Activated T-helper 2 cell treated with anti-CD3 and anti-CD28 coated beads, Interferon-gamma antibody, Interleukin-2, Interleukin-4, amounts not matched to agents 10 μg/mL and 5 μg/mL and 100 μg/mL, durations not matched to agents 14 hours and 24 hours and 36 hours (primary cell): ENCODE results near the gene FKBP8. TPM values are rescaled to one million over a fixed set of nuclear protein-coding genes. Genes with fewer than 3 reads are reported as not detected.

Experiments used
- DNase-seq: peaks from one replicate; pipeline ENCODE4 v3.0.0; 2021; ENCODE audit warnings: low spot score
- H3K27ac Mint-ChIP-seq: one replicate; pipeline ENCODE4 v1.8.0; 2021; ENCODE audit warnings: mixed read lengths
- H3K27me3 Mint-ChIP-seq: one replicate; pipeline ENCODE4 v1.8.0; 2021; ENCODE audit warnings: low read depth, mixed read lengths
- H3K36me3 Mint-ChIP-seq: one replicate; pipeline ENCODE4 v1.8.0; 2021; ENCODE audit warnings: low read depth, mixed read lengths
- H3K4me1 Mint-ChIP-seq: one replicate; pipeline ENCODE4 v1.8.0; 2021; ENCODE audit warnings: low read depth, mixed read lengths
- H3K4me3 Mint-ChIP-seq: one replicate; pipeline ENCODE4 v1.8.0; 2021; ENCODE audit warnings: low read depth, mild to moderate bottlenecking, moderate library complexity, mixed read lengths
- H3K9me3 Mint-ChIP-seq: one replicate; pipeline ENCODE4 v1.8.0; 2021; ENCODE audit warnings: mixed read lengths
- intact Hi-C: fragments of 100-400 bp; cut with micrococcal nuclease; formaldehyde crosslinking; loops from one replicate; pipeline ENCODE4 v1.15.1; 2023
- total RNA-seq: library from RNA; stranded (reverse); gene quantifications from 2 replicates; pipeline ENCODE4 v1.2.3, GENCODE V29; 2022

FKBP8 gene
- total RNA-seq, 1 donor from 2014 or later = 196 TPM

DNA sequence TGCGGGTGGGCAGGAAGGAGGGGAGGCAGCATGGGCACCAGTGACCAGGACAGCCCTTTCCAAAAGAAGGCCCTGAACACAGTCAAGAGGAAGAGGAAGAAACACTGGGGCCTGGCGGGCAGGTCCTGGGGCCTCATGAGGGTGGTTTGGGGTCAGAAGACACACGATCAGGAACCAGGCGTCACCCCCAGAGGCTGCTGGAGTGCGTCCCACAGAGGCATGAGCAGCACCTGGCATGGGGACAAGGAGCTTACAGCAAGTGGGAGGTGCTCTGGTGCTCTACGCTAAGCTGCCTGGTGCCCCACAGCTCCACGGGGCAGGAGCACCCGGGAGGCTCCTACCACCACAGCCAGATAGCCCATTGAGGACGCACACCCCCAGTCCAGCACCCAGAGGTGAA is 41.5 kb downstream of the FKBP8 start:
- Mint-ChIP-seq H3K4me3 (no peak overlapping the region), H3K4me1 (peaks cover 54% of the 10 kb centered on the region), H3K36me3 (no peaks in the 10 kb centered on the region), H3K27ac (no peak overlapping the region), H3K27me3 (no peaks in the 10 kb centered on the region), H3K9me3 (no peaks in the 10 kb centered on the region)
- intact Hi-C loops = no loop called here
- no peak for DNase-seq

DNA sequence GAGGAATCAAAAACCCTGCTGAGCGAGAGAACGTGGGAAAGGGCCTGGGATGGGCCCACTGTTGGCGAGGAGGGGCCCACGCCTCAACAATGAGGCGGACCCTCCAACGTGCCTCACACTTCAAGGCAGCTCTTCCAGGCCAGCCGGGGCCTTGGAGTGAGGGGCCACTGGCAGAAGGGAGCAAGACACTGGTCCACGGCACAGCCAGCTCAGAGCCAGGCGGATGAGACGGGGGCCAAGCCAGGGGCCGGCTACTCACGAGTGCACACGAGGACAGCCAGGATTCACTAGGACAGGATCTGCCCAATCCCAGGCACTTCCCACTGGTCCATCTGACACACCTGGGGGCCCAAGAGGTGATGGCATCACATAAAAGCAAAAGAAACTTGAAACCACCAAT is 42.0 kb downstream of the FKBP8 start:
- intact Hi-C loops = no loop called here
- H3K9me3 Mint-ChIP-seq = no peaks in the 10 kb centered on the region
- H3K36me3 Mint-ChIP-seq = no peaks in the 10 kb centered on the region
- no peak for DNase-seq
- no peaks in the 10 kb centered on the region for H3K27me3 Mint-ChIP-seq
- peaks cover 54% of the 10 kb centered on the region for H3K4me1 Mint-ChIP-seq
- H3K4me3 Mint-ChIP-seq = no peak overlapping the region
- H3K27ac Mint-ChIP-seq = no peak overlapping the region

DNA sequence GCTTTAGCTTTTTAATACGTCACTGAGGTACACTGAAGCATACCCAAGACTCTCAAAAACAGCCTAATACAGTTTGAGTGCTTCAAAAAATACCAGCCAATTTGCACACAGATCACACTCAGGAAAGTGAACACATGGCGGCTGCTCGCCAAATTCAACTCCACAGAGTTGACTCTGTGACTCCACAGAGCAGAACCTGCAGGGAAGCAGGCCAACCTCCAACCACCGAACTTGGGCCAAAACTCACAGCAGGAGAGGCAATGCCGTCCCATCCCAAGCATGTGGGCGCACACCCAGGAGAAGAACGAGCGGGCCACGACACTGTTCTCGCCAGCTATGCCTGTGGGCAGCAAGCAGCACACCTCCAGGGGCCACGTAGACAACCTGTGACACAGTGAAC is 42.6 kb downstream of the FKBP8 start:
- H3K27me3 Mint-ChIP-seq = no peaks in the 10 kb centered on the region
- intact Hi-C loops = no loop called here
- no peak overlapping the region for H3K27ac Mint-ChIP-seq
- H3K36me3 Mint-ChIP-seq = no peaks in the 10 kb centered on the region
- no peak overlapping the region for H3K4me3 Mint-ChIP-seq
- H3K4me1 Mint-ChIP-seq = peaks cover 58% of the 10 kb centered on the region
- no peaks in the 10 kb centered on the region for H3K9me3 Mint-ChIP-seq
- no peak for DNase-seq

DNA sequence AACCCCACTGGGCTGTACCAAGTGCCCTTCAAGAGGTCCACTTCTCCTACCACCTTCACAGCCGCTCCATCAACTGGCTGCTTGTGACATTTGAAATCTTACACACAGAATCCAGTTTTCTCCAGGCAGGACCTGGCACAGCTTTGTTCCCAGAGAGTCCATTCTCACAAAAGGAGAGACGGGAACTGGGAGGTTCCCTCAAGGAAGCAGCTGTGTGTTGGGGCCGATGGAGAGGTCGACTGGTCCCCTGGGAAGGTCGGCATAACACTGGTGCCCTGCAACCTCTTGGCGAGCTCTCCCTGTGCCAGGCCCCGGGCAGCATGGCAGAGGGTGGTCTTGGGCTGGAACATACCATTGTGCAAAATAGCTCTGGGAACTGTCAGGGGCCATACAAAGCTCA is 43.0 kb downstream of the FKBP8 start:
- Mint-ChIP-seq H3K4me1 (peaks cover 57% of the 10 kb centered on the region), H3K9me3 (no peaks in the 10 kb centered on the region)
- intact Hi-C loops = no loop called here

DNA sequence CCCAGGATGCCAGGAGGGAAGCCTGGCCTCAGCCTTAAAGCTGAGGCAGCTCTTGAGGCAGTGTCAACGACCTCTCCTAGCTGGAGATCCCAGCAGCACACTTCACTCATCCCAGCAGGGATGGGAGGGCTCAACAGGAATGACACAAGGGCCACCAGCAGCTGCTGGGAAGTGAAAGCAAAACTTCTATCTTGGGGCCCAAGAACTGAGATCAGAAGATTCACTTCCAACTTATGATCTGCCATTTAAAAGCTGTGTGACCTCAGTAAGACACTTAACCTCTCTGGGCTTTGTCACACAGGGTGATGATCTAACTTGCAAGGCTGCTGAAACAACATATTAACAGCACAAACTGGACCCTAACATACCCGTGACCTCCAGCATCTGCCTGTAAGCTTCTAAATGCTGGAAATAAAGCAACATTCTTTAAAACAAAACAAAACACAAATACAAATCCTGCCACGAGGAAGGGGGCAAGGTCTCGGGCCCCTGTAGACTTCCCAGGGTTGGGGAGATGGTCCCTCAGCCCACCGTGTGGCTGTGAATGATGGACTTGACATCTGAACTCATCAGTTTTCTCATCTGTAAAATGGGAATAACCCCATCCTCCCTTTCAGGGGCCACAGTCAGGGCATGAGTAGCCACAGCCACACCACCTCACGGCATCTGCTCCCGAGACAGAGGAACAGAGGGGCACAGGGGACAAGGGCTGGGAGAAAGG is 44.2 kb downstream of the FKBP8 start:
- Mint-ChIP-seq H3K27me3 (no peaks in the 10 kb centered on the region), H3K9me3 (no peaks in the 10 kb centered on the region), H3K4me1 (peaks cover 54% of the 10 kb centered on the region), H3K27ac (peak overlapping the region; percentile 28), H3K36me3 (no peaks in the 10 kb centered on the region), H3K4me3 (no peak overlapping the region)
- intact Hi-C loops = no loop called here
- DNase-seq = no peak

More for the DNA sequence above, 43.0 kb downstream of the FKBP8 start:
- H3K4me3 Mint-ChIP-seq = no peak overlapping the region
- H3K27ac Mint-ChIP-seq = no peak overlapping the region
- H3K27me3 Mint-ChIP-seq = no peaks in the 10 kb centered on the region
- no peak for DNase-seq
- no peaks in the 10 kb centered on the region for H3K36me3 Mint-ChIP-seq

DNA sequence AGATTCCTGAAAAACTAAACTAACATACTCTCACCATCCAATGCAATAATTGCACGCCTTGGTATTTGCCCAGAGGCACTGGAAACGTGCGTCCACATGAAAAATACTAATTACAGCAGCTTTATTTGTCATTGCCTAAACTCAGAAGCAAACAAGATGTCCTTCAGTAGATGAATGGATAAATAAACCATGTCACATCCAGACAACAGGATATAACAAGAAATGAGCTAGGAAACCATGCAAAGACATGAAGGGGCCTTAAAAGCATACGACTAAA is 46.5 kb downstream of the FKBP8 start:
- Mint-ChIP-seq H3K4me3 (no peak overlapping the region), H3K36me3 (no peaks in the 10 kb centered on the region), H3K27ac (peak overlapping the region; percentile 86), H3K27me3 (no peaks in the 10 kb centered on the region), H3K4me1 (peaks cover 49% of the 10 kb centered on the region), H3K9me3 (no peaks in the 10 kb centered on the region)
- no peak for DNase-seq
- intact Hi-C loops = loop anchor here (1.0 kb wide), 1 partner anchor 18 kb away; no protein-coding TSS in a partner anchor

DNA sequence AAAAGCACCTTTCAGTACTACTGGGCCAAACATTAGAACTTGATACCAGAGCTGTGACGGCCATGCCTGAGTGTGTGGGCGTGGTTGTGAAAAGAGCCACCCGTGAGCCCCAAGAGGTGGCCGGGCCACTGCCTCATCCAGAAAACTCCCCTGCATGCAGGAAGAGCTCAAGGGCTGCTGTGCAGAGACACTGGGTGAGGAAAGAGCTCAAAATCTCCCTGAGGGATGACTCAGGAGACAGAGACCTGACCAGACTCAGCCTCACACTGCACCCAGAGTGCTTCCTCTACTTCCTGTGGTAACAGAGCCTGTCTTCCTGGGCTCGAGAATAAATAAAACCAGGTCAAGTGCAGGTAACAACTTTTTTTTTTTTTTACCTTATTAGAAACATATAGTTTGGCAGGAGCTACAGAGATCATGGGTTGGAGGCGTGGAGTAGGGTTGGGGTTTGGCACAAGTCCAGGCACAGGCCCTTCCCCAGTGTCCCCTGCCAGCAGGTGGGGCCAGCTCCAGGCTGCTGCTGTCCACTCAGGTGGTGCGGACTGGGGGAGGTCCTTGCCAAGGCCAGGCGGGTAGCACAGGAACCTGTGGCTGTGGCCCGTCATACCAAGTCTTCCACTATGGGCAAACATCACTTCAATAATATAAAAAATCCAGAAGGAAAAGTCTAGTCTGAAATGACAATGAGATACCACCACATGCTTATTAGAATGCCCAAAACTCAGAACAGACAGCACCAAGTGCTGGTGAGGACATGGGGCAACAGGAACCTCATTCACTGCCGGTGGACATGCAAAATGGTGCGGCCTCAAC is 47.0 kb downstream of the FKBP8 start:
- peak overlapping the region; percentile 86 for H3K27ac Mint-ChIP-seq
- peak overlapping the region; percentile 35 for H3K4me3 Mint-ChIP-seq
- no peaks in the 10 kb centered on the region for H3K36me3 Mint-ChIP-seq
- DNase-seq = peak; percentile 46
- H3K9me3 Mint-ChIP-seq = no peaks in the 10 kb centered on the region
- no peaks in the 10 kb centered on the region for H3K27me3 Mint-ChIP-seq
- peaks cover 51% of the 10 kb centered on the region for H3K4me1 Mint-ChIP-seq
- intact Hi-C loops = loop anchor here (1.0 kb wide), 1 partner anchor 17 kb away; no protein-coding TSS in a partner anchor

DNA sequence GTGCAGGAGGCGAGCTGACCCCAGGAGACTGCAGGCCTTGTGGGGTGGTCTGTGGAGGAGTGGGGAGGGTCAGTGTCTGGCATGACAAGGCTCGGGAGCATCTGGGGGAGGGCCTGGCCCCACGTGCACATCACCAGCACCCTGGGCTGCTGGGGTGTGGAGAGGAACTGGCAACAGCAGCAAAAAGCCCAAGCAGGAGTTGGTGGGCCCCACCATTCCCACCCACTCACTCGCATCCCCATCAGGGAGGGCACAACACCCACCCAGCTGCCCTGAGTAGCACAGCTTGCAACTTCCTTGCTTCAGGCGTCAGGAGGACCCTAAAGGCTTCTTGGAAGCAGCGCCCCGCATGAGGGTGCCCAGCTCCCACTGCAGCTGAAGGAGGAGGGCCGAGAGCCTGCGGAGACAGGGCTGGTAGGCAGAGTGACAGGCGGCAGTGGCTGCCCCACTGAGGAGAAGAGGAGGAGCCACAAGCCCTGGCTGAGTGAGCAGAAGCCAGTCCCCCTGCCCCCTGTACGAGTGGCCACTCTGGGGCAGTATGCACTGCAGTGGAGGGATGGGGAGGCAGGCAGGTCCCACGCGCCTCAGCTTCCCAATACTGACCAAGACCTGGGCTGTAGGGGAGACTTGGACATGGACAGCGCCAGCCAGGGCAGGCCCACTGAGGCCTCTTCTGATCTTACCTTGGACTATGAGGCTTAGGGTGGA is 48.0 kb downstream of the FKBP8 start:
- intact Hi-C loops = no loop called here
- no peaks in the 10 kb centered on the region for H3K27me3 Mint-ChIP-seq
- no peaks in the 10 kb centered on the region for H3K9me3 Mint-ChIP-seq
- no peak overlapping the region for H3K4me3 Mint-ChIP-seq
- DNase-seq = no peak
- H3K36me3 Mint-ChIP-seq = no peaks in the 10 kb centered on the region
- peaks cover 48% of the 10 kb centered on the region for H3K4me1 Mint-ChIP-seq
- peak overlapping the region; percentile 86 for H3K27ac Mint-ChIP-seq

DNA sequence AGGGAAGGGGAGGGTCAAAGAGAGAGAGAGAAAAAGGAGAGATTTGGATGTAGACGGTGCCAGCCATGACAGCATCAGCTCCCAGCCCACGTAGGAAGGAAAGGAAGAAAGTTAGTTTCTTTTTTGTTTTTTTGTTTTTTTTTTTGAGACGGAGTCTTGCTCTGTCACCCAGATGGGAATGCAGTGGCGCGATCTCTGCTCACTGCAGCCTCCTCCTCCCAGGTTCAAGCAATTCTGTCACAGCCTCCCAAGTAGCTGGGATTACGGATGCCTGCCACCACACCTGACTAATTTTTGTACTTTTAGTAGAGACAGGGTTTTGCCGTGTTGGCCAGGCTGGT is 49.1 kb downstream of the FKBP8 start:
- no peak for DNase-seq
- H3K27ac Mint-ChIP-seq = peak overlapping the region; percentile 75
- H3K4me3 Mint-ChIP-seq = no peak overlapping the region

DNA sequence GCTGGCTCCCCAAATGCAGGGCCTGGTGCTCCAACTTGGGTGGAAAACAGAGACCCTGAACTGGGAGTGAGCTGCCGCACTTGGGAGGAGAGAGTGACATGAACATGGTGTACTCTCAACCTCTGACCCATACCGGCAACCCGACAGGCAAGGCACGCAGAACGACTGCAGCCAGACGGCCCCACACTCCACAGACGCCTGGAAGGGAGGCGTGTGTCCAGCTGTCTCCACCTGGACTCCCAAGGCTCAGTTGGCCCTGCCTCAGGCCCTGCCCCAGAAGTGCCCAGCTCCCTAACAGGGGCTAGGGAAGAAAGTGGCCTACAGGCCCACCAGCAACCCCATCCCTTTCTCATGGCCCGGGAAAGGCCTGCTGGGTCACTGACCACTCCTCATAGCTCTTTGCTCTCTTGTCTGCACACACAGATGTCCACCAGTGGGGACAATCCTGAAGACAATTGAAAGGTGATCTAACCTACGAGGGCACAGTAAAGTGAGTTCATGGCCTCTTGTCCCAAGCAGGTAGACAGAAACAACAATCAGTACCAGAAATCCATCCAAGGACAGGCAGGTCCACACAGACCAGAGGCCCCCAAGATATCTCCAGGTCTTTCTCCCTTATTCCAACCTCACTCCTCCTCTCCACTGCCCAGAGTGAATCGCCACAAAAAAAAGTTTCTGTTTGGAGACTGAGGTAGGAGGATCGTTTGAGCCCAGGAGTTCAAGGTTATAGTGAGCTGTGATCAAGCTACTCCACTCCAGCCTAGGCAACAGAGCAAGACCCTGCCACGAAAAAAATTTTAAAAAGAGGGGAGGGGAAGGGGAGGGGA is 49.7 kb downstream of the FKBP8 start:
- H3K9me3 Mint-ChIP-seq = no peaks in the 10 kb centered on the region
- peaks cover 34% of the 10 kb centered on the region for H3K4me1 Mint-ChIP-seq
- intact Hi-C loops = no loop called here
- no peak overlapping the region for H3K4me3 Mint-ChIP-seq
- no peak for DNase-seq
- H3K27ac Mint-ChIP-seq = peak overlapping the region; percentile 75
- no peaks in the 10 kb centered on the region for H3K36me3 Mint-ChIP-seq
- H3K27me3 Mint-ChIP-seq = no peaks in the 10 kb centered on the region

More for the DNA sequence above, 49.1 kb downstream of the FKBP8 start:
- H3K27me3 Mint-ChIP-seq = no peaks in the 10 kb centered on the region
- intact Hi-C loops = no loop called here
- H3K36me3 Mint-ChIP-seq = no peaks in the 10 kb centered on the region
- H3K9me3 Mint-ChIP-seq = no peaks in the 10 kb centered on the region
- peaks cover 39% of the 10 kb centered on the region for H3K4me1 Mint-ChIP-seq

DNA sequence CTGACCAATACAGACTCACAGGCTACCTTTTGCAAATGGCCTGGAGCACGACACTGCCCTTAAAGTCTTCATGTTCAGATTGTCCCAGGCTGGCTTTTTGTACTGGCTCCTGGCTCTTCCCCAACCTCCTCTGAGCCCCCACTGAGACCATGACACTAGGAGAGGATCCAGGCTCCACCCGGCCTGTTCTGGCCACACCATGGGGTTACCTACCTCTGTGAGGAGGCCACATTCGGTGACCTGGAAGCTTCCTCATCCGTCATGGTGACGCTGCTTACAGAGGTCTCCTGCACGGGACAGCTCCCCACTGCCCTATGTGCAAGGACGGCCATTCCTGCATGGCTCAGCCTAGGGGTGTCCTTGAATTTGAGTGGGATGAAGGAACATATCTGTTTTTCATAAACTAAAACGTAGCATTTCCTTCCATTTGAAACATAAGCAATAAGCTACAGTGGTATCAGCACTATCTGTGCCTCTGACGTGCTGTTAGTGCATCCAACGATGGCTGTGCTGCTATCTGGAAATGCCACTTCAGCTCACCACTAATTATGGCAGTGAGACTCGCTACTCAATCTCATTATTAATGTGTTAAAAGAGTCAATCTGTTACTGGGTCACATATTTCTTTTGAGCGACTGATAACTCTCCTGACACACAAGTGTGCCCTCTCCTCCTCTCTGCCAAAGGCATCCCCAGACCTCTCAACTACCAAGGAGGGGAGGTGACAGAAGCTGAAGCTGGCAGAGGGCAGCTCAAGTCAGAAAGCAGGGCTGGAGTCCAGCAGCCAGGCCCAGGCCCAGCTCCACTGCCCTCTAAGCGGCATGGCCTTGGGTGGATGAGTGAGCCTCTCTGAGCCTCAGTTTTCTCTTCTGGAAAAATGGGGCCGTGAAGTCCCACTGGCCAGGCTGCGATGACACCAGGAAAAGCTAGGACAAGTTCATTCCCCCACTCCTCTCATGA is 51.1 kb downstream of the FKBP8 start:
- H3K4me1 Mint-ChIP-seq = peaks cover 38% of the 10 kb centered on the region
- no peaks in the 10 kb centered on the region for H3K9me3 Mint-ChIP-seq
- no peak for DNase-seq
- H3K27ac Mint-ChIP-seq = no peak overlapping the region
- H3K27me3 Mint-ChIP-seq = no peaks in the 10 kb centered on the region
- intact Hi-C loops = no loop called here
- H3K4me3 Mint-ChIP-seq = no peak overlapping the region
- H3K36me3 Mint-ChIP-seq = no peaks in the 10 kb centered on the region

DNA sequence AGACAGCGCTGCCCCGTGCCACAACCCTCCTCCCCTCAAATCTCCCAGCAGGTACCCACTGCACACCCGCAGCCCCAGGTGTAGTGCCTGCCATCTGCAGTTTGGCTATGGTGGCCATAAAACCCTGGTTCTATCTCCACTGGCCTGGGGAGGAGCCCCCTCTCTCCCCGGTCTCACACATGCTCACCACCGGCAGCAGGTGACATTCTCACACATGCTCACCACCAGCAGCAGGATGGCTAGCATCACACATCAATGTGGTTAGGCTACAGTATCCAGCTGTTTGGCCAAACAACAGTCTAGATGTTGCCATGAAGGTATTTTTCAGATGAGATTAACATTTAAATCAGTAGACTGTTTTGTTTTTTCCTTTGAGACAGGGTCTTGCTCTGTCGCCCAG is 52.6 kb downstream of the FKBP8 start:
- peaks cover 31% of the 10 kb centered on the region for H3K4me1 Mint-ChIP-seq
- no peak for DNase-seq
- H3K9me3 Mint-ChIP-seq = no peaks in the 10 kb centered on the region
- no peaks in the 10 kb centered on the region for H3K36me3 Mint-ChIP-seq
- intact Hi-C loops = no loop called here
- H3K4me3 Mint-ChIP-seq = no peak overlapping the region
- no peak overlapping the region for H3K27ac Mint-ChIP-seq
- H3K27me3 Mint-ChIP-seq = no peaks in the 10 kb centered on the region
